HG02759 (cell line): ENCODE results near the gene OTOGL.
A peak's percentile ranks its signal among the peaks of the same experiment; 100 is the strongest.
"Not testable (repeated sequence)": the region's sequence is repeated elsewhere in the genome, so short reads cannot be mapped to it uniquely, and the experiment has no call there.

Experiments used
- ATAC-seq: cut with Tn5 transposase; IDR thresholded peaks from one replicate; pipeline ENCODE4 v1.9.1; 2021; ENCODE audit warnings: mild to moderate bottlenecking, moderate library complexity; ENCODE audit not compliant: unreplicated experiment

OTOGL gene

DNA sequence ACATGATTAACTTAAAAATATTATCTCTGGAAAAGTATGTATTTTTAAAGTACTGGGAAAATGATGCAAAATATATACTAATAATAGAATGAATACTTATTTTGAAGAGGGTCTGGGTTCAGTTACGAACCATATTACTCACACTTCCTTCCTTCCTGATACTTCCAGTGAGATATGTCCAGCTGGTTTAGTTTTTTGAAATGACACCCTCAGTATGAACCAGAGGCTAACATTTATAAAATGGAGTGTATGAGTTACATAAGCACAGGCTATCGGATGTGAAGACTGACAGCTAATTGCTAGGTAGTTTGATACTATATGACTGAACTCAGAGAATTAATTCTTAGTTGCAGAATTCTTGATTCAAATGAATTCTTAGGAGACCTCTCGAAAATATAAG is 122.9 kb downstream of the OTOGL start:
- ATAC-seq = no peak

DNA sequence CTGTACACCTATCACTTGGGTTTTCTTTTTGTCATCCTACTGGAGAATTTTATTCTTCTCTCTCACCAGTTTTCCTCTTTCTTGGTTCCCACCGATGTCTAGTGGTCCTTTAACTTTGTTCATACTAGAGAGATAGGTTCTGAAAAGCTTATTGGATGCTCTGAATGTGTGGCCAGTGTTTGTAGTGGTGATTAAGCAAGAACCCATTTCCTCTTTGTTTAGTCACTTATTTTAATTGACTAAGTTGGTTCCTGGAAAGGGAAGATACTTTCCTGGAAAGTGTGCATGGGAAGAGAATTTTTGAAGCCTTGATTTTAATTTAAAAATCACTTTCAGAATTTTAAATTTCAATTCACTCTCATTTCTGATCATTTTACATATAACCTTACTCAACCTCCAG is 127.2 kb downstream of the OTOGL start:
- ATAC-seq = no peak

DNA sequence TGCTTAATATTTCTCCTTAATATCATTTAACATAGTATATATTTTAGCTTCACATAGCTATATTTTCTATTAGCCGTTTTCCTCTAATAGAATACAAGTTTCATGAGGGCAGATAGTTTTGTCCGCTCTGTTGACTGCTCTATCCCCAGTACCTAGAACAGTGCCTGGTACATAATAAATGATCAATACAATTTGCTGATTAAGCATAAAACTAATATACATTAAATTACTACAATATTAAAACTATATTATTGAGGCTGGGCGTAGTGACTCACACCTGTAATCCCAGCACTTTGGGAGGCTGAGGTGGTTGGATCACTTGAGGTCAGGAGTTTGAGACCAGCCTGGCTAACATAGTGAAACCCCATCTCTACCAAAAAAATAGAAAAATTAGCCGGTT is 128.6 kb downstream of the OTOGL start:
- not testable (repeated sequence) for ATAC-seq

DNA sequence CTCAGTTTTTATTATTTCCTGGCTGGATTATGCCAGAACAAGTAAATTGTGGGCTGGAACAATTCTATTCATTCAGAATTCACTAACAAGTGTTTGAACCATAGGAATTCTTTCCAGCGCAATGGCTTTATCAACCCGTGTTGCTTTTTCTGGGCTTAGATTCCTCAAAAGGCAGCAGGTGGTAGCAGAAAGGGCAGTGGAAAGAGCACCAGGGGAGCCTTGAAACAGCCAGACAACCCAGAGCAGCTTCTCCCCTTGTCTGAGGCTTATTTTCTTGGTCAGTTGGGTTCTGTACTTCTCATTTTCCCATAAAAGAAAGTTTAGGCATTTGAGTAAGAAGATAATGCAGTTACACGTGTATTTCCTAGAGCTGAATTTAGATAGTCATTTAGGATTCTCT is 130.7 kb downstream of the OTOGL start:
- ATAC-seq = no peak

DNA sequence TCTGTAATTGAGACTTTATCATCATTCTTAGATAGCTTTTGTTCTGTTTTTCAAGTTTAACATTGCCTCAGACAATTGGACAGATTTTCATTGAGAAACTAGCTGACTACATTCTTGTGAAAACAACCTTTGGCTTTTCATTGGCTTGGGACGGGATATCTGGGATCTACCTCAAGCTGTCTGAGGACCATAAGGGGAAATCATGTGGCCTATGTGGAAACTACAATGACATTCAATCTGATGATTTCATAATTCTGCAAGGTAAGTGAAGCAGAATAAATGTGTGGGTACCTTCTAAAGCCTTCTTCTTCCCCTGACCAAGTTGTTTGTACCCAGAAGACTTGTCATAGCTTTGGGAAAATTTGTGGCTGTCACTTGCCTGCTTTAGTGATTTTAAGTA is 133.5 kb downstream of the OTOGL start:
- no peak for ATAC-seq

DNA sequence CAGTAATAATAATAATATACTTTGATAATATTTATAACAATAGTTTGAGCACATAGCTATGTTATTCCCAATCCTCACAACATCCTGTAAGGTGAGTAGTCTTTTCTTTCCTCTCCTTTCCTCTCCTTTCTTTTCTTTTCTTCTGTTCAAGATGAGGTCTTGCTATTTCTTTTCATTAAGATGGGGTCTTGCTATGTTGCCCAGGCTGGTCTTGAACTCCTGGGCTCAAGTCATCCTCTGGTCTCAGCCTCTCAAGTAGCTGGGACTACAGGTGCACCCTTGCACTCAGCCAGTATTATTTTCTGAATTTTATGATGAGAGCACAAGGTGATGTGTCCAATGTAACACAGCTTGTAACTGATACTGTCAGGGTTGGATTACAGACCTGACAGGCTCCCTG is 134.6 kb downstream of the OTOGL start:
- no peak for ATAC-seq

DNA sequence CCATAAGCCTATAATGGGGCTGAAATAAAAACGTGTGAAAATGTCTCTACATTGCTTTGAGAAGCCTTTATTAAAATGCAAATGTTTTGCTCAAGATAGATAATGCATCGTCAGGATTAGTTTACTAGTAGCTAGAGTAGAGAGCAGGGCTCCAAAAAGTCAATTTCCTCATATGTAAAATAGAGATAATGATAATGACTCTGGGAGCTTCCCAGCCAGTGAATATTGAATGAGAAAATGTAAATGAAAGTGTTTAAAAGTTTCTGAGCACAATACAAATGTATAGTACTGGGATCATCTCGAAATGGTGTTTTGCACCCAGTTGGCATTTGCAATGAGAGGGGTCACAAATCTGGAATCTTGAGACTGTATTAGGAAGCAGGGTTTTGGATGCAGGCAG is 135.3 kb downstream of the OTOGL start:
- no peak for ATAC-seq

DNA sequence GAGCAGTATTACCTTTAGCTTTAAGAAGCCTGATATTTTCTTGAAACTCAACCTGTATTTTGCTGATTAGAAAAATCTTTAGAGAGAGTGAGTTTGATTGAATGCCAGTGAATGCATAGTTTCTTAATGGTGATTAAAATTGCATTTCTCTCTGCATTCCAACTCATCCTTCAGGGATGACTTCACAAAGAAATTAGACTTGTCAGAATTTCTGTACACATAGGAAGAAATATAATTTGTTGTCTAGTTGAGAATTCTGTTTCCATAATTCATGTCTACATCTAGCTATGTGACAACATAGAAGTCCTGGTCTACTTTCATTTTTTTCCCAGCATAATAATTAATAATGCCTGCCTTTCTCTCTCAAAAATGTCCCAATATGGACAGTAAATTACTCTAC is 136.6 kb downstream of the OTOGL start:
- no peak for ATAC-seq

DNA sequence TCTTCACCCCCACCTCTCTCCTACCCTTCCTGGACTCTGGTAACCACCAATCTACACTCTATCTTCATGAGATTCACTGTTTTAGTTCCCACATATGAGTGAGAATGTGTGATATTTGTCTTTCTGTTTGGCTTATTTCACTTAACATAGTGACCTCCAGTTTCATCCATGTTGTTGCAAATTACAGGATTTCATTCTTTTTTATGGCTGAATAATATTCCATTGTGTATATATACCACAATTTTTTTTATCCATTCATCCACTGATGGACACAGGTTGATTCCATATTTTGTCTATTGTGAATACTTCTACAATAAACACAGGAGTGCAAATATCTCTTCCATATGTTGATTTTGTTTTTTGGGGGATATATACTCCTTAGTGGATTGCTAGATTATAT is 140.5 kb downstream of the OTOGL start:
- ATAC-seq = no peak

DNA sequence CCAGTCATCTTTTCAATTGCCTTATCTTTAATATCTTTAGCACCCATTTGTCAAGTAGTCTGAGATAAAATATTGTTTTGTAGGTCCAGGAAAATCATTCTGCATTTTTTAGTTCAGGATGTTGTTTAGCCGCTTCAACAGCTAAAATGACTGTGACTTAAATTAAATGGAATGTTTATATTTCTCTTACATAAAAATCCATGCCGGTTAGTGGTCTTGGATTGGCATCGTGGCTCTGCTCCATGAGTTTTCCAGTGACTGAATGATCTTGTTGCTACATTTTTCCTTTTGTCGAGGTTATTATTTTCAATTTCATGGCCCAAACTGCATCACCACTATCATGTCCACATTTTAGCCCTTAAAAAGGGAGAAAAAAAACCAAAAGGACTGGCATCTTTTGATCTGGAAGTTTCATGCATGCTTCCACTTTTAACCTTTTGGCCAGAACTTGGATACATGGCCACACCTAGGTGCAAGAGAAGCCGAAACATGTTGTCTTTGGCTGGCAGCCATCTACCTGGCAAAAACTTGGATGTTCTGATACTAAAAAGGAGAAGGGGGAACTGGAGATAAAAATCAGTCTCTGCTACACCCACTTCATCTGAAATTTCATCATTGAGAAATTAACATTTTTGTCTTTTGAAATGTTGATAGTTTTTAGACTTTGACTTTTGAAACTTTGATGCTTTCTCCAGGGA is 142.4 kb downstream of the OTOGL start:
- no peak for ATAC-seq

DNA sequence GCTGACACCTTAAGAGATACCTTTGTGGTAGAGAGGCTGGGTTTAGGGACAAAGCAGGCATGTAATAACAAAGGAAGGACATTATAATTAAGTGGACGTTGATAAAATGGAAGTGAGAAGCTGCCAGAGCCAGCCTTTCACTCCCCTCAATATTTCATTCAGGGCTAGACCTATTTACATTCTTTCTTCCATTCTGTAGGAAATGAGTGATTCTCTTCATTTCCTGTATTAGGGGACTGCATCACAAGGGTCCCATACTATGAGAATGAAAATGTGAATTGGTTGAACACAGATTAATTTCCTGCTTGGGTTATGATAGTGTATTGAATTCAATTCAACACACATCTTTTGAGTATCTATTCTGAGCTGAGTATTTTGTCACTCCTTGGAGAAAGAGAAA is 143.0 kb downstream of the OTOGL start:
- no peak for ATAC-seq

DNA sequence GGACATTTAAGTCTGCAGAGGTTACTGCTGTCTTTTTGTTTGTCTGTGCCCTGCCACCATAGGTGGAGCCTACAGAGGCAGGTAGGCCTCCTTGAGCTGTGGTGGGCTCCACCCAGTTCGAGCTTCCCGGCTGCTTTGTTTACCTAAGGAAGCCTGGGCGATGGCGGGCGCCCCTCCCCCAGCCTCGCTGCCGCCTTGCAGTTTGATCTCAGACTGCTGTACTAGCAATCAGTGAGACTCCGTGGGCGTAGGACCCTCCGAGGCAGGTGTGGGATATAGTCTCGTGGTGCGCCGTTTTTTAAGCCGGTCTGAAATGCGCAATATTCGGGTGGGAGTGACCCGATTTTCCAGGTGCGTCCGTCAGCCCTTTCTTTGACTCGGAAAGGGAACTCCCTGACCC is 150.2 kb downstream of the OTOGL start:
- not testable (repeated sequence) for ATAC-seq

DNA sequence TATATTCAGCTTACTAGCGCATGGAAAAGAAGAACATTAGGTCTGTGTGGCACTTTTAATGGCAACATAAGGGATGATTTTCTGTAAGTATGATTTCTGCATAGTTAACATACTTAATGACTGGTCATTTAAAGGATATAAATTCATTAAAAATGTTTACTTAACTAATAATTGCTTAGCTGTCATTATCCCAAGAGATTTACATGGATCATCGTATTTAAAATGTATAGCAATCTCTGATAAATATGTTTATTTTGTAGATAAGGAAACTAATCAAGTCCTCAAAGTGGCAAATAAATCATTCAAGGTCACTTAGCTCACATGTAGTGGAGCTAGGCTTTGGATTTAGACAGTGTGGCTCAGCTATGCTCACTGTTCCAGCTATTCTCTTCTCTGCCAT is 158.6 kb downstream of the OTOGL start:
- ATAC-seq = no peak

DNA sequence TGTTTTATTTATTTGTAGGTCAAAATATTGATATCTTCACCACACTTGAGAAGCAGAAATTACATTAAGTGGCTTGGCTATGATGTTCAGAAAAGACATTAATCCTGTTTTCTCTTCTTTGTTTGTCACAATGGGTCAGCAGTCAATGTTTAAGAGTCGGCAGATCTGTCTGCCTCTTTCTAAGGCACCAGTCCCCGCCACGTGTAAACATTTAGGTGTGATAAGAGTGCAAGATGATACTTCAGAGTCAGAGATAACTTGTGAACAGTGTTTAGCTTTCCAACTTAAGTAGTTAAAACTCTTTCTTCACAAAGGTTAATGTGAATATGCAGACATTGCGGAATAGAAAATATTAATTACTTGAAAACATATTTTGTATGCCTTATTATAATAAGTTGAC is 160.9 kb downstream of the OTOGL start:
- ATAC-seq = no peak

DNA sequence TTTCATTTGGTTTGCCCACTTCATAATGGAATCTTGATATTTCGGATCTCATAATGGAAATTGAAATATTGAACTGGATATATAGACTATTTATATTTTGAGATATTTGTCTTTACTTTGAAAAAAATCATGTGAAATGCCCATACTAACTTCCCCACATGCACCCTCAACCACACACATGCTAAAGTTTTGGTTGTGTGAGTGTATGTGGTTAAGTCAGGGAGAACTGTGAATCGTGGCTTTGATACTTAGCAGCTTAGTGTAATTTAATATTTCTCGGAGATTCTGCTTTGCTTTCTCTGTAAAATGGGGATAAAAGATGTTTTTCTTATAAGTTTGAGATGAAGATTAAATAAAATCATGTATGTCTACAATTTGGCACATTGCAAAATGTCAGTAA is 162.1 kb downstream of the OTOGL start:
- no peak for ATAC-seq

DNA sequence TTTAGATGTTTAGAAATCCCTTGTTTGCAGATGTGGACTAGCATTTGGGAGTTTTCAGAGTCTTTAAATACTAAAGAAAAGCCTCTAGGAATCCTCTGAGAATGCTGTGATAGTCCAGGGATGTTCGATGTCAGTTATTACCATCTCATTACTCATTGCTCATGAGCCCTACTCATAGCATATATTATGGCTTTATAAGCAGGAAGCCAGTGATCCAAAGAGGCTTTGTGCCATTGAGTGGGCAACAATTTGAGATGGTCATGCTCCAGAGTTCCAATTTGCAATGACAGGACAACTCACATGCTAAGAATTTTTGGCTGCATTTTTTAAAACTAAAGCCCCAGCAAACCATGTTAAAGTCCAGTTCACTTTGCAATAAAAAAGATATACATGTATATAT is 163.0 kb downstream of the OTOGL start:
- ATAC-seq = no peak

DNA sequence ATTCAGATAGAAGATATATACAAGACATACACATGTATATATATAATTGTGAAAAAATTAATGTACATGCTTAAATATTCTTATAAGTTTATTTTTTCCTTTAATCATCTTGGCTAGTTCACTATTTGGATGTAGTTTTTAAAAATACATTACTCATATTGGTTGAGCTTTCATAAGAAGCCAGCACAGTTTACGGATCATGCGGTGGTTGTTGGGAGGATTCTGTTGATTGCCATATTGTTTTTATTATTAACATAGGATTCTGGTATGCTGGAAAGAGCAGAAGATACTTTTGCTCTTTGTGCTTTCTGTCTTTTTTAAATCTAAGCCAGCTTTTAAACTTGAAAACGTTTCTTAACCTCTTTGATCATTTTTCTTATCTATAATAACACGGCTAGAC is 163.4 kb downstream of the OTOGL start:
- ATAC-seq = no peak

DNA sequence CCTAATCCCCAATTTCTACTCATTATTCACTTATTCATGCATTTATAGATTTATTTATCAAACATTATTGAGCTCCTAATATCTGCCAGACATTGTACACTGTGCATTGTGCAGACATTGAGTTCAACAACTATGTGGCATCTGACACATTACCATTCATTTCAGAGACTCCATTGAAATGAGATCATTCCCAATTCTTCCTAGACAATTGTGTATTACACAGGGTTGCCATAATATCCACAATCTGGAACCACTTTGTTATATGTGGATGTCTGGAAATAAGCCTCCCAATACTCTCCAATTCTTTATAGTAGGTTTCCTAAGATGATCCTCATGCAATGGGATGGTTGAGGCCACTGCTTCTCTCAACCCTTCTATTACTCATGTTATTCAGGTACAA is 165.0 kb downstream of the OTOGL start:
- no peak for ATAC-seq

DNA sequence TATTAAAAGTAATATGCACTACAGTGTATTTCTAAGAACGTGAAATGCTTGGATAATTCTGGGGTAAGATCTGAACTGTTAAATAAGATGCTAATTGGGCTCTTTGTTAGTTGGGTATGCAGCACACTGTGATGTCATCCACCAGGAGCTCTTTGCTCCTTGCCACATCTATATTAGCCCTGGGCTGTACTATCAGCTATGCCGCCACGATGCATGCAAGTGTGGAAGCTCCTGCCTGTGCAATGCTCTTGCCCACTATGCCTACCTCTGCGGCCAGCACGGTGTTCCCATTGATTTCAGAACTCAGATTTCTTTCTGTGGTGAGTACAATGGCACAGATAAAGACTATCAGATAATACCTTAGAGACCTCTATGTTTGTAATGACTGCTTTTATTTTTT is 165.6 kb downstream of the OTOGL start:
- ATAC-seq = no peak

DNA sequence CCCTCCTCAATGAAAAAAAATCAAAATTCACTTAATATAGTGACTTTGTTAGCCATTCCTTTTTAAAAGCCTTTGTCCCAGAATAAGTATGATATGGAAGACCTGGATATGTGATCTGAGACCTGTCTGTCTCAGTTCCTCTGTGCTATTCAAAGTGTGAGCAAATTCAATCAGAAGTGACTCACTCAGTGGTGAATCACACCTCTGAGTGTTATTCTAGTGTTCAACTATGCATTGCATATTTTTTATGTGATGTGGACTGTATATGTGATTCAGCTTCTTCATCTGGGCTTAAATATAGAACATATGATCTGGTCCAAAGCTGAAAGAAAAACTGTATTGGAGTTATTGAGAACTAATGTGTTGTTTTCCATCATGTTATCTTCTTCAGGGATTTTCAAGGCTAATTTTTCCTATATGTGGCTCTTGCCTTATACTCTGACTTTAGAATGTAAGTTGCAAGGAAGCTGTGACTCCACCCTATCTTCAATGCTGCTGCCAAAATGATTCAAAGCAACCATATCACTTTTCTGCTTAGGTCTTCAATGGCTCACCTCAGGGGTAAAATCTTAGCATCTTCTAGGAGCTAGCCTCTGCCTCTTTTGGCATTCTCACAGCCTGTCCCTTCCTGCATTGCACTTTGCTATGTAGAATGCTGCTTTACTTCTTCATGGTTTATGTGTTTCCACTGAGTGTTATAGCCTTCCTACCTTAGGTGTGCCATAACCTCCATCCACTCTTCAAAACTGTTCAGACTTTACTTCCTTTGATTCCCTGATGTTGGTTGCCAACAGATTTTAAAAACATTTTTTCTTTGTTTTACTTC is 169.8 kb downstream of the OTOGL start:
- no peak for ATAC-seq

DNA sequence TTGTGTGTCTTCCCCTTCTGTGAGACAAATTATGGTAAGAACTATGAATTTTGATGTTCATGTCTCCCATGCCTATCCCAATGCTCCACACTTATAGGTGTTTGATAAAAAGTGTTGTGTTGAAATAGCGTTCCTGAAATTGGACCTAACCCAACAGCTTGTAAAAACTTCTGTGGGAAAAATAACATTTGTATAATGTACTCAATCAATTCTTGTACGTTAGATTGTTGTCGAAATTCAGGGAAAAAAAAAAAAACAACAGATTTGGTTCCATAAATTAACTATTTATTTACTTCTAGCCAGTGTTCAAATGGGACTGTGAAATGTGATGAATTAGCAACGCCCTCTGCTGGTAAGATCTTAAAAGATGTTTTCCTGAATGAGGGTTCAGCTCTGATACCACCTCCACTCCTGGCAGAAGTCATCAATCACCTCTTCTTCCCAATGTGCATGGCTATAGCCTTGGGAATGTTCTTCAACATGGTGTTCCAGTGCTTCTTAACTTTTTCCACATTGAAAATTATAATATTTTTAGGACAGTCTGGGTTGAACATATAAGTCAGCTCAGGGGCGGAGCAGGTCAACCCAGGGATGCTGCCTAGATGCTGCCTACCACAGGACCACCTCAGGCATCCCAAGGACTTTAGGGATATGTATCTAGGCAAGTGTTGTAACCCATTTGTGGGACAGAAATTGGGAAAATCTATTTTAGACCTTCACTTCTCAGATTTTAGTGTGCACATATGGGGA is 170.6 kb downstream of the OTOGL start:
- peak; percentile 62 for ATAC-seq

DNA sequence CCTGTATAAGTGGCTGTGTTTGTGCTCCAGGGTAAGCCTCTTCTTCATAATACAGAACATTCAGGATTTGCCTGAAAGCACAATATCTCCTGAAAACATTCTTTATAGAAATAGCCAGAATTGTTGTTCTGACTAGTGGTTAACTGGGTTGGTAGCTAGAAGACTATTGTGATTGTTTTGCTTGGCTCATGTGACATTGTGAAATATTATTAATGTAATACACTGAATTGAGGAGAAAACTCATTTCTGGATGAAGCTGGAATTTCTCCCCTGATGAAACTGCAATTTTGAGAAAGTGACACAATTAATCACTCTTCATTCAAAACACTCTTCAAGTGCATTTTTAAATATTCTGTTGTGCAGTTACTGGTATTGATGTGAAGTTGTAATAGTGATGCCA is 172.4 kb downstream of the OTOGL start:
- ATAC-seq = no peak
